NCI-H2196 treated with DMSO at 0.1 percent for 48 hours (cell line): Measurements from ENCODE around the gene MYH8.

Experiments
- DNase-seq: peaks from one replicate; lab custom pipeline; 2025; ENCODE audit not compliant: unreplicated experiment; lab: John Stamatoyannopoulos, UW

MYH8 gene

GRCh38 chr17:10384175-10384574, 37.6 kb downstream of the MYH8 start:
- DNase-seq = no peak

DNA sequence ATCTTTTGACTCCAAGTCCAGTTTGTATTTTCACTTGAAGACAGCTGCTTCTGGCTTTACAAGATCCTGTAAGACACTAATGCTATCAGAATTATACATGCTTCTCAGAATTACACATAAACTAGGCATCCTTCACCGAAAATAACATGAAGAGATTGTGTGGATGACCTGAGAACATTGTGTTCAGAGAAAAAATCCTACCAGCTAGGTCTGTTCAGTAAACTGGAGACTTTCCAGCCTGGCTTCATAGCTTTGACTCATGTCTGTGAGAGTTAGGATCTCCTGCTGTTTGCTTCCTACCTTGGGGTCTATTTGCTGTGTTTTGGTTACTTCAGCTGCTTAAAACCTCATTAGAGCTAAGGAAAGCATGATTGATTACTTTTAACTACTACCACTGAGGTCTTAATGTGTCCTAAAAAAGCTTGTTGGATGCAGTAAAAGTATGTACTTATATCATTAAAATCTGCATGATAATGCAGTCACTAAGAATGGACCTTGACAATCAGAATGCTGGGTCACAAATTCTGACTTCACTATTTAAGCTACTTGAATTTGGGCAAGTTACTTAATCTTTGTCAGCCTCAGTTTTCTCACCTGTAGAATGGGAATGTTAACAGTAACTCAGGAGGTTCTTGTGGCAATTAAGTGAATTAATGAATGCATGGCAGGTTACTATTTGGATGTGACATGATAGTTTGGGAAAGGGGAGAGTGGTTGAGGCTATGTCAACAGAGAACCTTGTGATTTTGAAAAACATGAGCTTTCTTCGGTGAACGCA, 40.9 kb downstream of the MYH8 start:
- DNase-seq = no peak

- no peak for DNase-seq
Observed at GRCh38 chr17:10372906-10373305, 48.8 kb downstream of the MYH8 start, which contains the start of gene MYH13. Gene MYH13 (minus strand): TSS chr17:10373006. CDS start chr17:10364530, 8,476 bp downstream.

GRCh38 chr17:10370016-10370608, 51.6 kb downstream of the MYH8 start:
- DNase-seq = no peak

DNA sequence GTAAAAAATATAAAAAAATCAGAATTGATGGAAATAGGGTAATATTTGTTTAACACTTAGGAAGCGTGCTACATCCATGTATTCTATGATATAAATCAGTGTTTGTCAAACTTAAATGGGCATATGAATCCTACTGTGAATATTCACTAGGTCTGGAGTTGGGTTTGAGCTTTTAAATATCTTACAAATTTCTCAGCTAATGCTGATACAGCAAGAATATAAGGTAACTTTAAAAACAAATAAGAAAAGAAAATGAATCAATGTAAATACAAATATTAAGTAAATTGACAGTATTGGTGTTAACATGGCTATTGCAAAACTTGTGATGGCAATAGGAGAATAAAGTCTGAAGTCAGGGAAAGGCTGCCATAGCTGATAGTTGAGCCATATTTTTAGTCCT, 52.5 kb downstream of the MYH8 start:
- no peak for DNase-seq

DNA sequence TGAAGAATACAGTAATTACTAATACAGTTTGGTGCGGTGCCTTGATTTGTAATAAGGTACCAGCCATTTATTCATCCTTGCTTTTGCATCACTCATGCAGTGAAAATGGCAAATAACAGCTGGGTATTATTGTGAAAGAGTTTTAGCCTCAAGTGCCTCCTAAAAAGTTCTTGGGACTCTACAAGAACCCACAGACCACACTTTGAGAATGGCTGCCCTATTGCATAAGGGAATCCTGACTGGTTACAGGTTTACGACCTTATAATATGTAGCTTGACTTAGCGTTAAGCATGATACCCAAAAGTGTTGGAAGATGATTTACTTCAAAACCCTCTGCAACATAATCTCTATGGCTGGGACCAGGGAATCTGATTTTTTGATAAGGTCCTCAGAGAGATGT, 53.2 kb downstream of the MYH8 start:
- DNase-seq = no peak

GRCh38 chr17:10360578-10360977, 61.2 kb downstream of the MYH8 start:
- DNase-seq = no peak

DNA sequence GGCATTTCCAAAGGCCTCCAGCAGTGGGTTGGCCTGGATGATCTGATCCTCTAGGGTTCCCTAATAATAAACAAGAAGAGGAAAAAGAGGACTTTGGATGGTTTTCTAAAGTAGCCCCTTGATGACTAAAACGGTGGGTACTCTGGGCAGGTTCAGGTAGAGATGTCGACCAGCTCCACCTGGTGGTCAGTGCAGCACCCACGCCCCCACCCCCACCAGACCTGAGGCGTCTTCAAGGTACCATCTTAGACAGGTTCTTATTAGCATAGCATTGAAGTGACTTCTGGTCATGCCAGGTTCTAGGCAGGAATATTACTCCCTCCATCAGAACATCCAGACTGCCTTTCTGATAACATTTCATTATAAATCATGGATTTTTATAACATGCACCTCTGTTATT, 64.0 kb downstream of the MYH8 start:
- DNase-seq = no peak

GRCh38 chr17:10354651-10355050, 67.1 kb downstream of the MYH8 start:
- no peak for DNase-seq

- no peak for DNase-seq
Observed at GRCh38 chr17:10352893-10353292, 68.9 kb downstream of the MYH8 start.

GRCh38 chr17:10349403-10349802, 72.3 kb downstream of the MYH8 start:
- DNase-seq = no peak

GRCh38 chr17:10344816-10345215, 76.9 kb downstream of the MYH8 start:
- DNase-seq = no peak
